ENCODE measurements around the gene PRKG2. TPM values are rescaled to one million over a fixed set of nuclear protein-coding genes. Genes with fewer than 3 reads are reported as not detected.

PRKG2 gene
- polyA plus RNA-seq, 1 of the 3 experiments (the other 2 are of a cell fraction): not detected

- no peak for DNase-seq
- H3K36me3 ChIP-seq (replicated peaks in 1 of 2; ENCODE audit: control insufficient read depth in 1 of 2, insufficient read depth in 2 of 2, low read length in 1 of 2): no peaks in the 10 kb centered on the region
- H3K79me2 ChIP-seq (ENCODE audit: insufficient read depth): no peaks in the 10 kb centered on the region
- H4K20me1 ChIP-seq (ENCODE audit: insufficient read depth): no peaks in the 10 kb centered on the region
- H3K4me2 ChIP-seq: no peak overlapping the region
- H2AFZ ChIP-seq (ENCODE audit: low read depth): no peak overlapping the region
- H3F3A ChIP-seq (replicated peaks; ENCODE audit: insufficient read depth): no peaks in the 10 kb centered on the region
- no peaks in the 10 kb centered on the region for H3K4me1 ChIP-seq (ENCODE audit: control insufficient read depth in 1 of 2, insufficient read depth in 2 of 2, low read depth in 1 of 2, low read length in 1 of 2)
- H3K27me3 ChIP-seq (ENCODE audit: insufficient read depth): no peaks in the 10 kb centered on the region
- no peaks in the 10 kb centered on the region for H3K9me3 ChIP-seq
- 0% methylated on average over 1 of the region's 1 CpG for WGBS (ENCODE audit: low lambda C conversion rate)
- no peak overlapping the region for H3K4me3 ChIP-seq (ENCODE audit: low read depth in 2 of 2, low read length in 1 of 2)
- no peak overlapping the region for H3K9ac ChIP-seq
- TF ChIP-seq JUND (IDR thresholded peaks at IDR 0.05) (no peak), EP300 (IDR thresholded peaks at IDR 0.05; ENCODE audit: borderline replicate concordance in 1 of 2, low read depth in 1 of 2, low read length in 1 of 2) (no peak), USF1 (IDR thresholded peaks at IDR 0.05; ENCODE audit: borderline replicate concordance, low read depth) (no peak), RAD21 (IDR thresholded peaks at IDR 0.05; ENCODE audit: low read length) (no peak), EZH2phosphoT487 (IDR thresholded peaks at IDR 0.05; ENCODE audit: borderline replicate concordance, low read depth) (no peak), GABPA (IDR thresholded peaks at IDR 0.05; ENCODE audit: low read depth) (no peak), SIN3A (IDR thresholded peaks at IDR 0.05; ENCODE audit: borderline replicate concordance, low read depth, low read length) (no peak), RXRA (IDR thresholded peaks at IDR 0.05; ENCODE audit: borderline replicate concordance, low read depth) (no peak), ELF1 (IDR thresholded peaks at IDR 0.05) (no peak), FOSL2 (IDR thresholded peaks at IDR 0.05; ENCODE audit: borderline replicate concordance, low read depth) (no peak), YY1 (IDR thresholded peaks at IDR 0.05; ENCODE audit: low read depth) (no peak), TEAD4 (IDR thresholded peaks at IDR 0.05; ENCODE audit: borderline replicate concordance, insufficient read depth) (no peak), CHD2 (IDR thresholded peaks at IDR 0.05; ENCODE audit: low read length, partially characterized antibody) (no peak), IRF3 (IDR thresholded peaks at IDR 0.05; ENCODE audit: low read depth, low read length) (no peak), GATA2 (CRISPR knock-in tag; IDR thresholded peaks at IDR 0.05) (no peak)
- H3K27ac ChIP-seq (ENCODE audit: low read depth in 2 of 2, low read length in 1 of 2): no peak overlapping the region
- ChIA-PET POLR2A (no interaction called here), CTCF (no interaction called here)
- no peaks in the 10 kb centered on the region for H3K9me2 ChIP-seq
These were observed 41.8 kb downstream of the PRKG2 start for GRCh38 chr4:81173213-81173612.

DNA sequence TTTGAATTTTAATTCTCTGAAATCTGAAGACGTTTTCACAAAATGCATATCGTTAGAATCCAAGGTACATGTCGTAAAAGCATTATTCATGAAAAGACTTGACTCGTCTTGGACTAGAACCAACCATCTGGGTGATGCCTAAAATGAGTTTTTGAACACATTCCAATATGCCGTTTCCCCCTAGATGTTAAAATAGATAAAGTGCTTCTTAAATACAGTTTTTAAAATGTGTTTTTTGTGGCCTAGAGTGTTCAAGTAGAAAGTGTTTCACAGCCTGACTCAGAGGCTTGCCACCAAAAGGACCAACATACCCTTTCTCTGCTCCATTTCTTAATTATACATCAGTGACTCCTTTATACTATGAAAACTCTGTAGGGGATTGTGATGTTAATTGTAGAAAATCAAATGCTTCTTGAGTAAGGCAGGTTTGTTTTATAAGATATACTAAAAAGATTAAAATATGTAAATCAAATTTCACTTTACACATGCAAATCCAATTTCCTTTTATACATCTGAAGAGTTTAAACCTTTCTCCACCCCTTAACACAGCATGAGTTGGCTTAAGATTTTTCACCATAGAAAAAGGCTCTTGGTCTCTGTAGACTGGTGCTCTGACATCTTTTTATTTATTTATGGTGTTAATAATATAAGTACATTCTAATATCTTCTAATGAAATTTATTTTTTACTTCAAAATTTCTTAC lies 48.4 kb downstream of the PRKG2 start:
- no peak for DNase-seq
- Histone ChIP-seq H3F3A (replicated peaks; ENCODE audit: insufficient read depth) (no peaks in the 10 kb centered on the region), H3K79me2 (ENCODE audit: insufficient read depth) (no peaks in the 10 kb centered on the region), H3K9ac (no peak overlapping the region), H3K4me1 (ENCODE audit: control insufficient read depth in 1 of 2, insufficient read depth in 2 of 2, low read depth in 1 of 2, low read length in 1 of 2) (no peaks in the 10 kb centered on the region; a peak in 1 of 4 replicates), H3K36me3 (replicated peaks in 1 of 2; ENCODE audit: control insufficient read depth in 1 of 2, insufficient read depth in 2 of 2, low read length in 1 of 2) (no peaks in the 10 kb centered on the region), H3K9me3 (no peaks in the 10 kb centered on the region), H3K4me2 (no peak overlapping the region), H3K4me3 (ENCODE audit: low read depth in 2 of 2, low read length in 1 of 2) (no peak overlapping the region), H4K20me1 (ENCODE audit: insufficient read depth) (no peaks in the 10 kb centered on the region), H2AFZ (ENCODE audit: low read depth) (no peak overlapping the region), H3K9me2 (no peaks in the 10 kb centered on the region), H3K27me3 (ENCODE audit: insufficient read depth) (no peaks in the 10 kb centered on the region), H3K27ac (ENCODE audit: low read depth in 2 of 2, low read length in 1 of 2) (no peak overlapping the region)
- CTCF ChIA-PET: no interaction called here
- POLR2A ChIA-PET: no interaction called here
- 4% methylated on average over 5 of the region's 5 CpGs for WGBS (ENCODE audit: low lambda C conversion rate)
- TF ChIP-seq MXI1 (IDR thresholded peaks at IDR 0.05; ENCODE audit: low read depth, low read length) (no peak), FOSL2 (IDR thresholded peaks at IDR 0.05; ENCODE audit: borderline replicate concordance, low read depth) (no peak), FOXJ3 (CRISPR knock-in tag; IDR thresholded peaks at IDR 0.05) (no peak), TCF12 (IDR thresholded peaks at IDR 0.05) (no peak)
